GM18508 (cell line): ENCODE data around the gene HSPA5.
"Not testable (repeated sequence)": the region's sequence is repeated elsewhere in the genome, so short reads cannot be mapped to it uniquely, and the experiment has no call there.

Experiments used
- ATAC-seq: cut with Tn5 transposase; IDR thresholded peaks from one replicate; pipeline ENCODE4 v1.9.1; 2021; ENCODE audit warnings: moderate number of reproducible peaks; ENCODE audit not compliant: insufficient read depth, unreplicated experiment

The HSPA5 gene

GRCh38 chr9:125243792-125244260, 2.7 kb upstream of the HSPA5 start:
- no peak for ATAC-seq

DNA sequence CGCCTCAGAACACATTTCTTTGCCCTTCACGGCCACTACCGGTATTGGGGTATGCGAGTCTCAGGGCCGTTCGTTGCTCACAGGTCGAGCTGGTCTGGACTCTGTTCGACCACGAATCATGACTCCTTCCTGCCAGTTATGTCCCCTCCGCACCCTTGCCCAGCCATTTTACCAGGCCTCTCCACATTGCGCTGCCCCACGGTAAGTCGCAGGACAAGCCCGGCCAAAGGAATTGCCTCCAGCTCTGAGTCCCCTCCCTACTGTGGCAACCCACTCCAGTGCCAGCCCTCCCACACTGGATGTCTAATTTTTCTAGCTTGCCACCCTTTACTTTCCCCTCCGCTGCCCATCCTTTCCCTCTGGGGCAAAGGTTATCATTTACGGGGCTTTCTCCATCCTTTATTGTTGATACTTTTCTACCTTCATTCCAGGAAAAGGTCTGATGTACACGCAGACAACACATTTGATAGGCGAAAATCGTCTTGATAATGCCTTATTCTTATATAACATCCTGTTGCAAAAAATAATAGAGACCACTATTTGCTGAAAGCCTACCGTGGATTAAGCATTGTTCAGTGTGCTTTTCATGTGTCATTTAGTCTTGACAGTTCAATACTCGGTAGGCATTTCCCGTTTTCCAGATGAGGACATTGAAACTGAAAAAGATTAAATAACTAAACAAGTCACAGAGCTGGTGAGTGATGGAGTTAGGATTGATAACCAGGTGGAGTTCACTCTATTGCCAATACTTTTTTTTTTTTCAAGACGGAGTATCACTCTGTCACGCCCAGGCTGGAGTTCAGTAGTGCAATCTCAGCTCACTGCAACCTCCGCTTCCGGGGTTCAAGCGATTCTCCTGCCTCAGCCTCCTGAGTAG, 958 bp upstream of the HSPA5 start:
- no peak for ATAC-seq

- ATAC-seq, result peak; percentile 1
Observed at GRCh38 chr9:125240649-125240999, 519 bp downstream of the HSPA5 start.

DNA sequence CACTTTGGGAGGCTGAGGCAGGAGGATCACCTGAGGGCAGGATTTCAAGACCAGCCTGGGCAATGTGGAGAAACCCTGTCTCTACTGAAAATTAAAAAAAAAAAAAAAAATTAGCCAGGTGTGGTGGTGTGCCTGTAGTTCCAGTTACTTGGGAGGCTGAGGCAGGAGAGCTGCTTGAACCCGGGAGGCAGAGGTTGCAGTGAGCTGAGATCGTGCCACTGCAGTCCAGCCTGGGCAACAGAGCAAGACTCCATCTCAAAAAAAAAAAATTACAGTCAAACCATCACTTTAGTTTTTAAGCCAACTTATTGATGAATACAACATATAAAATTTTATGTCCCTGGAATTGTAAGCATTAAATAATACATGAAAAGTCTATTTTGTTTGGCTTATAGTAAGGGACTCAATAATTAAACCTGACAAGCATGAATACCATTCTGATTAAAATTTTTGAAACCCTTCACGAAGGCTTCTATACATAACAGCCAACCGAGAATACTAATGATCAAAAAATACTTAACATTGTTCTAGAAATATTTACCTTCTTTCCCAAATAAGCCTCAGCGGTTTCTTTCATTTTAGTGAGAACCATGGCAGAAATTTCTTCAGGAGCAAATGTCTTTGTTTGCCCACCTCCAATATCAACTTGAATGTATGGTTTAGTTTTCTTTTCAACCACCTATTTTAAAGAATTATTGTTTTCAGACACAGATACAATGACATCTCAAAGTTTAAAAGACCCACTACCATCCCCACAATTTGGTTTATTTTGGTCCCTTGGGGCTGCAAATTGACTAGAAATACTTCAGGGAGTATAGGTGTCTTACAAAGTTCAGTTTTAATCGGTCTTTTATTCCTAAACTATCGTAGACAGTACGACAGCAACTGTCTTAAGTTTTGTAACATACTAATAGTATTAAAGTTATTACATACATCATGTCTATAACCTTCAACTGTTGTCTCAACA, 1.2 kb downstream of the HSPA5 start:
- no peak for ATAC-seq

DNA sequence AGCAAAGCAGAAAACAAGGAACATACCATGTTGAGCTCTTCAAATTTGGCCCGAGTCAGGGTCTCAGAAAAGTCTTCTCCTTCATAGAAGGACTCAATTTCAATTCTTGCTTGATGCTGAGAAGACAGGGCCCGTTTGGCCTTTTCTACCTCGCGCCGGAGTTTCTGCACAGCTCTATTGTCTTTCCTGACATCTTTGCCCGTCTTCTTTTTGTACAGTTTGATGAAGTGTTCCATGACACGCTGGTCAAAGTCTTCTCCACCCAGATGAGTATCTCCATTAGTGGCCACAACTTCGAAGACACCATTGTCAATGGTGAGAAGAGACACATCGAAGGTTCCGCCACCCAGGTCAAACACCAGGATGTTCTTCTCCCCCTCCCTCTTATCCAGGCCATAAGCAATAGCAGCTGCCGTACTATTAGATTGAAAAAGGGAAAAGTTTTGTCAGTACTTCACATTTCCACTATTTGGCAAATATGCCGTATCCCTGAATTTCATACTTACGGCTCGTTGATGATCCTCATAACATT, 2.2 kb downstream of the HSPA5 start:
- ATAC-seq, result no peak

DNA sequence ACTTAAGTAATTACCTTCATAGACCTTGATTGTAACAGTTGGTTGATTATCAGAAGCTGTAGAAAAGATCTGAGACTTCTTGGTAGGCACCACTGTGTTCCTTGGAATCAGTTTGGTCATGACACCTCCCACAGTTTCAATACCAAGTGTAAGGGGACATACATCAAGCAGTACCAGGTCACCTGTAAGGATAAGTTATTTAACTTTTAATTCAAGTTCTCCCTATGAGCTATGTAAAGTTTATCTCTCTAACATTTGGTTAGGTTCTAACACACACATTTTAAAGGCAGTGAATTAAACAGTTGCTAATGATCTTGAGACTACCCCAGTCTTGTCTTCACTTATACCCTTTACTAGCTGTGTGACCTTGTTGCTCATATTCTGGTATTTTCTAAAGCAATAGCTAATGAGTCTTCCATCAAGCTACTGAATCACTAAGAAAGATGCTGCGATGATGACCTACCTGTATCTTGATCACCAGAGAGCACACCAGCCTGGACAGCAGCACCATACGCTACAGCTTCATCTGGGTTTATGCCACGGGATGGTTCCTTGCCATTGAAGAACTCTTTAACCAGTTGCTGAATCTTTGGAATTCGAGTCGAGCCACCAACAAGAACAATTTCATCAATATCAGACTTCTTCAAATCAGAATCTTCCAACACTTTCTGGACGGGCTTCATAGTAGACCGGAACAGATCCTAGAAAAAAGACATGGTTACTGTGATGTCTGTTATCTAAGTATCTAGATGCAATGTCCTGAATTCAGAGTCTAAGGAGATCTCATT, 2.8 kb downstream of the HSPA5 start:
- no peak for ATAC-seq

DNA sequence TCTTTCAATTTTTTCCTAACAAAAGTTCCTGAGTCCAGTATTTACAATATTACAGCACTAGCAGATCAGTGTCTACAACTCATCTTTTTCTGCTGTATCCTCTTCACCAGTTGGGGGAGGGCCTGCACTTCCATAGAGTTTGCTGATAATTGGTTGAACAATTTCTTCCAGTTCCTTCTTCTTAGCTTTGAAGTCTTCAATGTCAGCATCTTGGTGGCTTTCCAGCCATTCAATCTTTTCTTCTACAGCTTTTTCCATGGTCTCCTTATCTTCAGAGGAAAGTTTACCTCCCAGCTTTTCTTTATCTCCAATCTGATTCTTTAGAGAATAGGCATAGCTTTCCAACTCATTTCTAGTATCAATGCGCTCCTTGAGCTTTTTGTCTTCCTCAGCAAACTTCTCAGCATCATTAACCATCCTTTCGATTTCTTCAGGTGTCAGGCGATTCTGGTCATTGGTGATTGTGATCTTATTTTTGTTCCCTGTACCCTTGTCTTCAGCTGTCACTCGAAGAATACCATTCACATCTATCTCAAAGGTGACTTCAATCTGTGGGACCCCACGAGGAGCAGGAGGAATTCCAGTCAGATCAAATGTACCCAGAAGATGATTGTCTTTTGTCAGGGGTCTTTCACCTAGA, 4.5 kb downstream of the HSPA5 start:
- not testable (repeated sequence) for ATAC-seq

- no peak for ATAC-seq
Observed at GRCh38 chr9:125235804-125236519, 5.2 kb downstream of the HSPA5 start.

DNA sequence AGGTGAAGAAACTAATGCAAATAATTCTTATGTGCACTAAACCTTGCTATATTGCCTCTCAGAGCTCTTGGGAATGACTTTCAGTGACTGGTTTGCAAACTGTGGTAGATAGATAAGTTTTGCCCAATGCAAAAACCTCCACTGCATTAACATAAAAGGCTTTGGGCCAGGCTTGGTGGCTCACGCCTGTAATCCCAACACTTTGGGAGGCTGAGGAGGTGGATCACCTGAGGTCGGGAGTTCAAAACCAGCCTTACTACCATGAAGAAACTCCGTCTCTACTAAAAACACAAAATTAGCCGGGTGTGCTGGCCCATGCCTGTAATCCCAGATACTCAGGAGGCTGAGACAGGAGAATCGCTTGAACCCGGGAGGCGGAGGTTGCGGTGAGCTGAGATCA, 7.0 kb downstream of the HSPA5 start:
- not testable (repeated sequence) for ATAC-seq

DNA sequence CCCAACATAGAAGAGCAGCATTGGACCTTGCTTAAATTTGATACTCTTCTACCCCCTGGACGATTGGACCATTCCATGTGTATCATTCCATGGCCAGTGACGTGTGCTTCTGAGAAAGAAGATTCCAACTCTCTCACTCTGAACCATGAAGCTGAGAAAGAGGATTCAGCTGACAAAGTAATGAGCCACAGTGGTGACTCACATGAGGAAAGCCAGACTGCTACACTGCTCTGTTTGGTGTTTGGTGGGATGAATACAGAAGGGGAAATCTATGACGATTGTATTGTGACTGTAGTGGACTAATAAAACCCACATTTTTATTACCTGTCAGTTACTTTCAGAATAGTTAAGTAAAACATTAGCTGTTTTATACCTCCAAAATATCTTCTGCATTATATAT, 7.5 kb downstream of the HSPA5 start:
- no peak for ATAC-seq

- no peak for ATAC-seq
Observed at GRCh38 chr9:125227761-125228160, 13.4 kb downstream of the HSPA5 start.

DNA sequence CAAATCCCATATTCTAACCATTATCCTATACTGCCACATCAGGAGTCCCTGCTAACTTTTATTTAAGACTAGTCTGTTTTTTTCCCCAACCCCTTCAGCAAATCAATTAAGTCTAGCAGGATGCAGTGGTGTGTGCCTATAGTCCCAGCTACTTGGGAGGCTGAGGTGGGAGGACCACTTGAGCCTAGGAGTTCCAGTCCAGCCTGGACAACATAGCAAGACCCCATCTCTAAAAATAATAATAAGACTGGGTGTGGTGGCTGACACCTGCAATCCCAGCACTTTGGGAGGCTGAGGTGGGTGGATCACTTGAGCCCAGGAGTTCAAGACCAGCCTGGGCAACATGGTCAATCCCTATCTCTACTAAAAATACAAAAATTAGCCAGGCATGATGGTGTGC, 16.3 kb downstream of the HSPA5 start:
- ATAC-seq, result not testable (repeated sequence)

- ATAC-seq, result no peak
Observed at GRCh38 chr9:125218621-125219020, 22.5 kb downstream of the HSPA5 start.

GRCh38 chr9:125214186-125214585, 27.0 kb downstream of the HSPA5 start:
- ATAC-seq, result no peak

- no peak for ATAC-seq
Observed at GRCh38 chr9:125204477-125204876, 36.7 kb downstream of the HSPA5 start.

DNA sequence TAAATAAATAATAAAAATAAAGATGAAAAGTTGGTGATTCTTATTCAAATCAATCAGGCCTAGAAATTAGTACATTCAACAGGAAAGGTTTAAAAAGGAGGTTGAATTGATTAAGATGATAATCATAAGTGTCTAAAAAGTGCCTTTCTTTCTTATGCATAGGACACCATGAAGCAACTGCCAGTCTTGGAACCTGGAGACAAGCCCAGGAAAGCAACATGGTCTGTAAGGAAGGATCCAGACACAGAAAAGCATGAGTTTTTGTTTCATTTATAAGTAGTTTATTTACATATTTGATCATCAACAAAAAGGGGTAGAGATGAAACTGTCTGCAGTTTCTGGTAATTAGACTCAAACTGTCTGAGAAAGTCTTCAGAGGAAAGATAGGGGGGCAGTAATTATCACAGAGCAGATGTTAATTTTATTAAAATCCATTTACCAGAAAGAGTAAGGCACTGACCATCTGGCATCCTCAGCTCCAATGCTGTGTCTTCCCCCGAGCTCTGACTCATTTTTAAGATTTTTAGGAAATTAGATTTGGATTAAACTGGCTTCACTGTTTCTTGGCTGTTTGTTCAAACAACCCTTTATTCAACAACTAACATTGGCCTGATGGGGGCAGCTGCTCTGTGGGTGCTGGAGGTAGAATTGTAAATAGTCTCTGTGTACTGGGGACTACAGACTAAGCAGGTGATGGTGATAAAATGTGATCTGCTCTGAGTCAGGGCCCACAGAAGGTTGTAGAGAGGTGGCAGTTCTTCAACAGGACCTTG, 38.1 kb downstream of the HSPA5 start:
- ATAC-seq, result no peak

- peak; percentile 83 for ATAC-seq
Observed at GRCh38 chr9:125200216-125201047, 40.7 kb downstream of the HSPA5 start, which contains the start of gene RABEPK. Gene RABEPK, plus strand, starts transcription at chr9:125200542. Its CDS starts 2,472 bp downstream, at chr9:125203014.
